ENCODE results near the gene SREBF2.

DNA sequence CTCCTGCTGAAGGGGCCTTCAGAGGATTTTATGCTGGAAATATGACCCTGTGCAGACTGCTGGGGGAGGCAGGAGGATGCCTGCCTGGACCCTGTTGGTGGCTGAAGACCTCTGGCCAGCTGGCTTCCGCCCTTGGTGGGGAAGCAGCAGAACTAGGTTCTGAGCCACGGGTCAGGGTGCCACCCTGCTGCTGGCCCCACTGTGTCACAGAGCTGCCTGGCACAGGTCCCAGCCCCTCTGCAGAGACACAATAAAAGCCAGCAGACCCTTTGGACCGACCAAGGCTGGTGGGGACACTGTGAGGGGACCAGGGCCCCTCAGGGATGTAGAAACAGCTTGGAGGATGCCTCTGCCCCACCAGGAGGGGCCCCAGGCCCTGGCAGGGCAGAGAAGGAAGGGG, 6.9 kb upstream of the SREBF2 start:
- TF ChIP-seq POLR2AphosphoS5 (IDR thresholded peaks at IDR 0.05; ENCODE audit: borderline replicate concordance, low read depth, low read length): no peak
- TF ChIP-seq EZH2 (IDR thresholded peaks at IDR 0.05): no peak

Measured in SK-N-MC (cell line).